Retinal pigment epithelial cell (primary cell): Measurements from ENCODE around the gene IL16.

ENCODE experiments used
- DNase-seq: peaks from one replicate; pipeline ENCODE4 v3.0.0-alpha.2; 2010; ENCODE audit warnings: low read depth
- H3K4me3 ChIP-seq: 2 replicates; pipeline ENCODE4 v1.5.1; 2011; ENCODE audit warnings: mild to moderate bottlenecking, low read length, control low read depth, moderate library complexity
- CTCF ChIP-seq: conservative IDR thresholded peaks from 2 replicates; pipeline ENCODE4 v1.5.1; 2011; ENCODE audit warnings: low read depth, low read length, control low read depth, inconsistent platforms

Gene IL16

GRCh38 chr15:81174792-81175327, 21.8 kb upstream of the IL16 start:
- DNase-seq: no peak
- no peak overlapping the region for H3K4me3 ChIP-seq
- TF ChIP-seq CTCF: peak; percentile 12

GRCh38 chr15:81175496-81175895, 21.2 kb upstream of the IL16 start:
- no peak for TF ChIP-seq CTCF
- H3K4me3 ChIP-seq: no peak overlapping the region
- no peak for DNase-seq

- TF ChIP-seq CTCF: no peak
- no peak overlapping the region for H3K4me3 ChIP-seq
- DNase-seq: no peak
Measured at GRCh38 chr15:81176291-81176893, 20.3 kb upstream of the IL16 start.

GRCh38 chr15:81178365-81178764, 18.3 kb upstream of the IL16 start:
- no peak for DNase-seq
- no peak for TF ChIP-seq CTCF
- no peak overlapping the region for H3K4me3 ChIP-seq

GRCh38 chr15:81181220-81181619, 15.5 kb upstream of the IL16 start:
- no peak for DNase-seq
- no peak overlapping the region for H3K4me3 ChIP-seq
- no peak for TF ChIP-seq CTCF

- DNase-seq: no peak
- TF ChIP-seq CTCF: no peak
- no peak overlapping the region for H3K4me3 ChIP-seq
Measured at GRCh38 chr15:81182031-81182755, 14.5 kb upstream of the IL16 start.
